Activated naive CD8-positive, alpha-beta T cell treated with anti-CD3 and anti-CD28 coated beads, Interleukin-2, amount 50 U/mL, for 16 hours (primary cell): ENCODE measurements around the gene UMOD.
"Not testable (repeated sequence)": the region's sequence is repeated elsewhere in the genome, so short reads cannot be mapped to it uniquely, and the experiment has no call there.

Experiments
- DNase-seq: peaks from one replicate; pipeline ENCODE4 v3.0.0-alpha.2; 2020; ENCODE audit warnings: low read depth, low spot score

Gene UMOD

DNA sequence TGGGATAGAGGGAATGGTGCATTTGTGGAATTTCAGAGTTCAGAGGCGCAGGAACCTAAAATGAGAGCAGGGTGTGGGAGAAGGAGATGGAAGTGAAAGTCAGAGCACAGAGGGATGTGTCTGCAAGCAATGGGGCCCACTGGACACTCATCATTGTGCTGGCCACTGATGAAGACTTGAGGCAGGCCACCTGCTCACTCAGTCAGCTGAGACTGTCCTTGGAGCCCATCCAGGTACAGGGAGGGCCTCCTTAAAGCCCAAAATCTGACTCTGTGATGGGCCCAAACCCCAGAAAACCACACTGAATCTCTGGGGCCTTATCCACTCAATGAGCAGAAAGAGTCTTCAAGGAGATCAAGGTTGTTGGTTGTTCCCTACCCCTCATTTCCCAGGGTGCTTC is 30.8 kb downstream of the UMOD start:
- DNase-seq, result no peak

- DNase-seq, result not testable (repeated sequence)
These were observed 31.5 kb downstream of the UMOD start for GRCh38 chr16:20321051-20321450.

- DNase-seq, result no peak
These were observed 31.9 kb downstream of the UMOD start for GRCh38 chr16:20320592-20320991.

DNA sequence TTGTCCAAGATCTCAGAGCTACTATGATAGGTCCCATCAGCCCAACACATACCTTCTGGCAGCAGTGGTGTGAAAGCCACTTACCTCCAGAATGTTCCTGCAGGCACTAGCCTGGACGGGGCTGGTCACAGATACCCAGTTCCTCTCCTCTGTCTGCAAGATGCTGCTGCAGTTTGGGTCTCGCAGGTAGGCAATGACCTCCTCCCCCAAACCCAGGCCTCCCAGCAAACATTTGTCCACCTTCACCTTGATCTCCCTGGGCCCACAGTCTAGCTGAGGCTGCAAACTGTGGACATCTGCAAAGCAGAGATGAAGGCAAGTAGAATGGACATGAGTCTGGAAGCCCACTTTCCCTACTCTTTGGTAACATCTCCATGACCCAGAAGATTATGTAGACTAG is 32.3 kb downstream of the UMOD start:
- no peak for DNase-seq

GRCh38 chr16:20319406-20319805 is 33.1 kb downstream of the UMOD start:
- DNase-seq, result no peak

GRCh38 chr16:20318437-20318836 is 34.1 kb downstream of the UMOD start:
- no peak for DNase-seq

DNA sequence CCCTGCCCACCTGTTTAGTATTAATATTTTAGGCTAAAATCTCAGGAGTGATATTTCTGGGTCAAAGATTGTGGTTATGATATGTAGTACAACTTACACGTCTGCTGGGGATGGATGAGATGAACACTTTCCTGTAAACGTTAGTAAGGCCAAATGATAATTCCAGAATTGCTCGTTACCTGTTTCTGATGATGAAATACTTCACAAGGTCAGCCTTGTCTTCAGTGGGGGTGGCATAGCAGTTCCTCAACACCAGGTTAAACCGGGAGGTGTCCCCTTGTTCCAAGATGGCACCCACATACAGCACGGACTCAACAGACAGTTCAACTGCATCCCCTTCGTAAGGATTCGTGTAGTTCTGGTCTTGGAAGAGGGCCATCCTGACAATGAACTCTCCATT is 34.5 kb downstream of the UMOD start:
- DNase-seq, result no peak

GRCh38 chr16:20317117-20317516 is 35.4 kb downstream of the UMOD start:
- no peak for DNase-seq

- no peak for DNase-seq
These were observed 35.8 kb downstream of the UMOD start for GRCh38 chr16:20316715-20317114.

DNA sequence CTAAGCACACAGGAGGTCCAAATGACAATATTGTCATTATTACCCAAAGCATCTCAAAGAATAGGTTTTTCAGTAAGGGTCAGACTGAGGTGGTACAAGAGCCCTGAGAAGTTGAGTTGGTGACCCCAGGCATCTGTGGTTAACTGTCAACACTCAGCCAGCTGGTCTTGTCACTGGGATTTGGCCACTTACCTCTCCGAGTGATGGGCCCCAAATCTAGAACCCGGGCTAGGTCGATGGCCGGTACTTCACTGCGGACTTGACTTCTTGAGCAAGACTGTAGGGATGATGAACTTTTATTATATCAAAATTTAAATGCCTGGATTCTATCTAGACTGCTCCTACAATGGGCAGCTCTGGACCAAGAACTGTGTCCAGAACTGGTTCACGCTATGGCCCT is 36.8 kb downstream of the UMOD start:
- DNase-seq, result no peak

DNA sequence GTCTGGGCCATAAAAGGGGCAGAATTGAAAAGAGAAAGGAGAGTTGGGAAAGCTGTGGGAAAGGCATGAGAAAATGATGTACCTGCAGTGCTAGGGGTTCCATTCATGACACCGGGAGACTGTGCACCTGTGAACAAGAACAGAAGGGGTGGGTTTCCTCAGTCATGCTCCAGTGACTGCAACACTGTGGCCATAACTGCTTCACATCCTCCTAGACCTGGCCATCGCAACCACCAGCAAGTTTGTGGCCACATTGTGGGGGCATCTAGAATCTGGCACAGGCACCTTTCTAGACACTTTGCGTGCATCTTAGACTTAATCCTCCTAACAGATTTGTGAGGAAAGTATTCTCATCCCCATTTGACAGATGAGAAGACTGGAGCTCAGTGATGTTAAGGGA is 37.9 kb downstream of the UMOD start:
- DNase-seq, result no peak

DNA sequence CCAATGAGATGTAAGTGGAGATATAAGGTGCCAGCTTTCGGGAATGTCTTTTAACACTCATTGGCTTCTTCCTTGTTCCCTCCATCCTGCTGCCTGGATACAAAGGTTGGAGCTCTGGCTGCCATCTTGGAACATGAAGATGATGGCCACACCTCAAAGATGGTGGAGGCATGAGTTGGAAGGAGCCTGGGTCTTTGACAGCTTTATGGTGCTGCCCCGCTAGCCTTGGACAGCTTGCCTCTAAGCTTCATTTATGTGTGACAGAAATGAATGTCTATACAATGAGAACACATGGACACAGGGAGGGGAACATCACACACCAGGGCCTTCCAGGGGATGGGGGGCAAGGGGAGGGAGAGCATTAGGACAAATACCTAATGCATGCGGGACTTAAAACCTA is 38.8 kb downstream of the UMOD start:
- no peak for DNase-seq

DNA sequence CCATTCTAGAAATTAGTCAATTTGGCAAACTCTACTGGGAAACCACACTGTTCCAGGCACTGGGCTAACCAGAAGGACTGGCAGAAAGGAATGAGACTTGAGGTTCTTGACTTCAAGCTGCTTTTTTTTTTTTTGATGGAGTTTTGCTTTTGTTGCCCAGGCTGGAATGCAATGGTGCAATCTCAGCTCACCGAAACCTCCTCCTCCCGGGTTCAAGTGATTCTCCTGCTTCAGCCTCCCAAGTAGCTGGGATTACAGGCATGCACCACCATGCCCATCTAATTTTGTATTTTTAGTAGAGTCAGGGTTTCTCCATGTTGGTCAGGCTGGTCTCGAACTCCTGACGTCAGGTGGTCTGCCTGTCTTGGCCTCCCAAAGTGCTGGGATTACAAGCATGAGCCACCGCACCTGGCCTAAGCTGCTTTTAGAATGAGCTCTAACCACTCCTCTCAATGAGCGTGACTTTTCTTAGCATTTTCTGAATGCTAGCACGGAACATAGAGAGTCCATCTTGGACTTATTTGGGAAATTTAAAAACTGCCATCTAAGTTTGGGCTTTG is 39.9 kb downstream of the UMOD start:
- not testable (repeated sequence) for DNase-seq

DNA sequence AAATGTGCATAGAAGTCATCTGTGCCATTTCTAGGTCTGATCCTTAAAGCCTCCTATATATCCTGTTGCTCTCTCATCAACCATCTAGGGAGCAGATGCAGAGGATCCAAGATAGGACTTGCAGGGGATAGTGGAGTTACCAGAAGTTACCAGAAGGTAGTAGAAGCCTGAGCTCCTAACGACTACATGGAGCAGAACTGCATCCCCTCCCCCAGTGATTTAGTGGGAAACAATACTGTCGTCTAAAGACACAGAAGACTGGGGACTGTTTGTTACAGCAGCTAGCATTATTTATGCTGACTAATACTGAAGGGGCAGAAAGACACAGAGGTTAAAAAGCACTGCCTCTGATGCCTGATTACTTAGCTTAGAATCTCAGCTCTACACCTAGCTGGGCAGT is 41.0 kb downstream of the UMOD start:
- DNase-seq, result no peak

GRCh38 chr16:20310421-20311395 is 41.8 kb downstream of the UMOD start:
- DNase-seq, result no peak

DNA sequence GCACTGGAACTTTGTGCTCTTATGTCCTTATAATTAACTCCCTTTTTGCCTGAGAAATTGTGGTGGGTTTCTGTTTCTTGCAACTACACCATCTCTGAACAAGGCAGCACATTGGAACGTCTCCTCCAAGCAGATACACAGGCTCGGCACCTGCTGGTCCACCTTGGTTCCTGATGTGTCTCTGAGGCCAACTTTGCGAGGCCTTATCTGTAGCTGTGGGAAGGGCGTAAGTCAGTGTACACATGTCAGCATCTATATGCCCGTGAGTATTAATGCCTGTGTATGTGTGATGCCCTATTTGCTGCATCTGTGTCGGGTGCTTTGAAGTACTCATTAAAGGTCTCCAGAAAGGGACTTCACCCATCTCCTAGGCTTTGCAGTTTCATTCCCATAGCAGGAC is 42.7 kb downstream of the UMOD start:
- DNase-seq, result no peak

GRCh38 chr16:20308801-20309590 is 43.5 kb downstream of the UMOD start:
- no peak for DNase-seq

- DNase-seq, result no peak
These were observed 44.2 kb downstream of the UMOD start for GRCh38 chr16:20308266-20308665.

DNA sequence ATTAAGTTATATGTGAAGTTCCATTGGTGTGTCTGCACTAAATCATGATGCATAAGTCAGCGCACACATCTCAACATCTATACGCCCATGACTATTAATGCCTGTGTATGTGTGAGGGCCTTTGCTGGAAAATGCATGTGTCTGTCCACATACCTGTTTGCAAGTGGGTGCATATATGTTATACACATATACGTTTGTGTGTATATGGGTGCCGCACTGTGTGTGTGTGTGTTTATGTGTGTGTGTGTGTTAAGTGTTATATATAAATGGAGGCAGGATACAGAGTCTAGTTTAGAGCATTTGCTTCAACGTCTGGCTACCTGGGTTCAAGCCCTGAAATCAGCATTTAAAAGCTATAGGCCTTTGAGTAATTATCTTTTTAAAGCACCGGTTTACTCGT is 44.7 kb downstream of the UMOD start:
- DNase-seq, result no peak

DNA sequence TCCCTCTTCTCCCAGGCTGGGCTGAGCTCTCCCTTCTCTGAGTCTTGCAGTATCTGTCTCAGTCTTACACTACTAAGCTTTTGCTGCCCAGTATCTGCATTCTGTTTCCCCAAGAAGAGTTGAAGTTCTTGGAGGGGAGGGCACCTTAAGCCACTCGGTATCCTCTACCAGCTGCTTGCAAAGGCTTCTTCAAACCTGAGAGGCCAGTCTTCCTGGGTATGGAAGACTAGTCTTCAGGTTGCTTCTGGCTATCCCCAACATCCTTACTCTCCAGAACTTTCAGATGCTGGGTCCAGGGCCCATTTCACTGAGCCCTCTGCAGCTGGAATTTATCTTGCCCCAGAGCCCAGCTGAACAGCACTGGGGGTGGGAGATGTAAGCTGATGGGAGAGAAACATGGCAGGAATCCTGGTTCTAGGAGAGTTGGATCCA is 45.3 kb downstream of the UMOD start:
- DNase-seq, result no peak

- DNase-seq, result no peak
These were observed 46.1 kb downstream of the UMOD start for GRCh38 chr16:20306401-20306800.

DNA sequence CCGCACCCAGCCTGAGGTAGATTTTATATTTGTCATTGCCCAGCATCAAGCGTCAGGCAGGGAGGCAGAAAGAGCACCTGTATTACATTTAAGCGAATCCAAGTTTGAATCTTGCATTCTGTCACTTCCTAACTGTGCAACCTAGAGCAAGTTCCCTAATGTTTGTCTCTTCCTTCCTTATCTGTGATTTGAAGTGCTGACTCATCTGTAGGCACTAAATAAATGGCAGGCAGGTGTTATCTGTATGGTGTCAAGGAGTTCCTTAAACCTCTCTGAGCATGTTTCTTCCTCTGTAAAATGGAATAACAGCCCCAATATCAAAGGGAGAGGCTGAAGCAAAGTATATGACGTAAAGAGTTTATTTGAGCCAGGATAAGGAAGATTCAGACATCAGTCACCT is 49.5 kb downstream of the UMOD start:
- no peak for DNase-seq
